Smooth muscle cell (in vitro differentiated cells): ENCODE measurements around the gene CBX8. TPM values are rescaled to one million over a fixed set of nuclear protein-coding genes. Genes with fewer than 3 reads are reported as not detected.
"Not testable (repeated sequence)": the region's sequence is repeated elsewhere in the genome, so short reads cannot be mapped to it uniquely, and the experiment has no call there.

Experiments used
- DNase-seq: peaks from one replicate; lab custom pipeline; 2025; ENCODE audit not compliant: unreplicated experiment; lab: John Stamatoyannopoulos, UW
- H2AFZ ChIP-seq: fragments of 200-600 bp; sonication (generic); 2 replicates; pipeline ENCODE4 v1.6.0; 2016; ENCODE audit warnings: antibody characterized with exemption, low read depth, mild to moderate bottlenecking
- H3F3A ChIP-seq: fragments of 200-600 bp; sonication (generic); 2 replicates; pipeline ENCODE4 v1.6.0; 2017; ENCODE audit warnings: antibody characterized with exemption, low read depth
- H3K27ac ChIP-seq: fragments of 200-600 bp; sonication (generic); 2 replicates; pipeline ENCODE4 v1.5.1; 2016; ENCODE audit warnings: low read depth, mild to moderate bottlenecking
- H3K27me3 ChIP-seq: fragments of 200-600 bp; sonication (generic); 2 replicates; pipeline ENCODE4 v1.6.1; 2016; ENCODE audit warnings: low read depth, mild to moderate bottlenecking
- H3K36me3 ChIP-seq: fragments of 200-600 bp; sonication (generic); 2 replicates; pipeline ENCODE4 v1.5.1; 2016; ENCODE audit warnings: low read depth
- H3K4me1 ChIP-seq: fragments of 200-600 bp; sonication (generic); 2 replicates; pipeline ENCODE4 v1.5.1; 2016; ENCODE audit warnings: low read depth
- H3K4me2 ChIP-seq: fragments of 200-600 bp; sonication (generic); 2 replicates; pipeline ENCODE4 v1.6.0; 2016; ENCODE audit warnings: mild to moderate bottlenecking
- H3K4me3 ChIP-seq: fragments of 200-600 bp; sonication (generic); 2 replicates; pipeline ENCODE4 v1.5.1; 2016; ENCODE audit warnings: mild to moderate bottlenecking
- H3K79me2 ChIP-seq: fragments of 200-600 bp; sonication (generic); 2 replicates; pipeline ENCODE4 v1.6.0; 2016; ENCODE audit warnings: low read depth, mild to moderate bottlenecking
- H3K9ac ChIP-seq: fragments of 200-600 bp; sonication (generic); 2 replicates; pipeline ENCODE4 v1.6.0; 2016; ENCODE audit warnings: low read depth
- H3K9me3 ChIP-seq: fragments of 200-600 bp; sonication (generic); replicated peaks from 2 replicates; pipeline ENCODE4 v1.5.1; 2016; ENCODE audit warnings: low read depth
- H4K20me1 ChIP-seq: fragments of 200-600 bp; sonication (generic); 2 replicates; pipeline ENCODE4 v1.6.0; 2016; ENCODE audit warnings: low read depth
- CTCF ChIP-seq: fragments of 200-600 bp; sonication (generic); IDR thresholded peaks from 2 replicates; pipeline ENCODE4 v1.5.1; 2017; ENCODE audit warnings: borderline replicate concordance, mild to moderate bottlenecking, antibody characterized with exemption; ENCODE audit not compliant: insufficient read depth, poor library complexity, severe bottlenecking
- WGBS: methylation state at CpG from one replicate; pipeline ENCODE4 v1.1.7; 2016; ENCODE audit warnings: low lambda C conversion rate; 5-methylcytosine and 5-hydroxymethylcytosine counted together
- polyA plus RNA-seq: library from polyadenylated mRNA; unstranded; fragments of >200 nt; fragmentation: Nextera tagmentation; extraction: Ambion mirVana; gene quantifications from 2 replicates; pipeline ENCODE4 v1.2.1, GENCODE V29; 2016
- total RNA-seq: library from RNA; depleted of rRNA; stranded (reverse); fragments of >200 nt; gene quantifications from 2 replicates; pipeline ENCODE4 v1.2.3, GENCODE V29; 2014

CBX8 gene
- total and polyA plus RNA-seq, 2 experiments from 2014 or later, result 2.6 to 4.3 TPM

GRCh38 chr17:79755591-79755990 lies 41.3 kb downstream of the CBX8 start:
- Histone ChIP-seq H3K4me3 (no peak overlapping the region), H4K20me1 (no peaks in the 10 kb centered on the region), H3K79me2 (no peaks in the 10 kb centered on the region), H3K27me3 (peaks cover 27% of the 10 kb centered on the region), H3K36me3 (no peaks in the 10 kb centered on the region), H3K9ac (no peak overlapping the region), H3K9me3 (no peaks in the 10 kb centered on the region), H3K4me1 (no peaks in the 10 kb centered on the region), H2AFZ (no peak overlapping the region), H3K4me2 (no peak overlapping the region), H3K27ac (no peak overlapping the region), H3F3A (no peaks in the 10 kb centered on the region)
- WGBS, result 89% methylated on average over 14 of the region's 14 CpGs
- DNase-seq, result no peak
- no peak for TF ChIP-seq CTCF

- not testable (repeated sequence) for H3K4me1 ChIP-seq, DNase-seq, H3K79me2 ChIP-seq, H4K20me1 ChIP-seq, H3K9ac ChIP-seq, H3K27ac ChIP-seq, H2AFZ ChIP-seq, H3F3A ChIP-seq, H3K4me3 ChIP-seq, H3K4me2 ChIP-seq, H3K9me3 ChIP-seq, H3K36me3 ChIP-seq
- 92% methylated on average over 9 of the region's 9 CpGs for WGBS
- peaks cover 30% of the 10 kb centered on the region for H3K27me3 ChIP-seq
Observed at GRCh38 chr17:79754903-79755302, 42.0 kb downstream of the CBX8 start.

GRCh38 chr17:79754370-79754769 lies 42.5 kb downstream of the CBX8 start:
- Histone ChIP-seq H3K4me3 (no peak overlapping the region), H3K79me2 (no peaks in the 10 kb centered on the region), H4K20me1 (no peaks in the 10 kb centered on the region), H2AFZ (no peak overlapping the region), H3K36me3 (no peaks in the 10 kb centered on the region), H3F3A (peaks cover 5% of the 10 kb centered on the region), H3K4me2 (no peak overlapping the region), H3K27me3 (peaks cover 34% of the 10 kb centered on the region), H3K9me3 (no peaks in the 10 kb centered on the region), H3K27ac (no peak overlapping the region), H3K9ac (no peak overlapping the region), H3K4me1 (peaks cover 8% of the 10 kb centered on the region)
- no peak for DNase-seq
- no peak for TF ChIP-seq CTCF
- WGBS, result 83% methylated on average over 12 of the region's 12 CpGs

- Histone ChIP-seq H3K4me1 (peaks cover 24% of the 10 kb centered on the region), H3K36me3 (no peaks in the 10 kb centered on the region), H3K9me3 (no peaks in the 10 kb centered on the region), H3K79me2 (no peaks in the 10 kb centered on the region), H3K27ac (no peak overlapping the region), H3K4me2 (no peak overlapping the region), H3K9ac (no peak overlapping the region), H3F3A (peaks cover 7% of the 10 kb centered on the region), H4K20me1 (no peaks in the 10 kb centered on the region), H3K27me3 (peaks cover 55% of the 10 kb centered on the region), H3K4me3 (no peak overlapping the region), H2AFZ (no peak overlapping the region)
- DNase-seq, result no peak
- WGBS, result 90% methylated on average over 13 of the region's 13 CpGs
- no peak for TF ChIP-seq CTCF
Observed at GRCh38 chr17:79752175-79752574, 44.7 kb downstream of the CBX8 start.
